IMR-90 (cell line): ENCODE results near the gene SLC8A3. TPM values are rescaled to one million over a fixed set of nuclear protein-coding genes. Genes with fewer than 3 reads are reported as not detected.

Experiments
- ATAC-seq: fragments of 200-7000 bp; cut with Tn5 transposase; 2 replicates; pipeline ENCODE4 v1.9.1; 2020; ENCODE audit warnings: low read depth, mild to moderate bottlenecking, moderate library complexity
- BruUV-seq: library from RNA; stranded (reverse); fragments of 400-500 nt; replicated peaks from 2 replicates; lab custom pipeline; 2021; lab: Mats Ljungman, UMichigan
- CTCF ChIA-PET: fragments of 300-600 bp; formaldehyde crosslinking; extraction: SDS; loops from one replicate; lab custom pipeline; 2021; ENCODE audit warnings: antibody characterized with exemption; lab: Yijun Ruan, JAX
- POLR2A ChIA-PET: fragments of 300-600 bp; sonication (Branson Sonifier 250); formaldehyde crosslinking; loops from one replicate; lab custom pipeline; 2022; ENCODE audit warnings: antibody characterized with exemption; ENCODE audit not compliant: unreplicated experiment; lab: Charles Lee
- DNase-seq: peaks from one replicate; pipeline ENCODE4 v3.0.0; 2013
- H2AFZ ChIP-seq: replicated peaks from 2 replicates; pipeline ENCODE3; 2013; ENCODE audit warnings: low read length, mild to moderate bottlenecking; ENCODE audit not compliant: poor library complexity
- H2AK5ac ChIP-seq: 2 replicates; pipeline ENCODE4 v1.6.1; 2013; ENCODE audit warnings: low read depth, low read length, inconsistent platforms
- H2AK9ac ChIP-seq: replicated peaks from 2 replicates; pipeline ENCODE3; 2013; ENCODE audit warnings: mild to moderate bottlenecking, low read depth, low read length, moderate library complexity; ENCODE audit not compliant: poor library complexity
- H2BK120ac ChIP-seq: 2 replicates; pipeline ENCODE4 v1.6.1; 2013; ENCODE audit warnings: low read depth, low read length, inconsistent platforms
- H2BK15ac ChIP-seq: 3 replicates; pipeline ENCODE4 v1.6.1; 2013; ENCODE audit warnings: low read depth, low read length, inconsistent platforms
- H2BK20ac ChIP-seq: 2 replicates; pipeline ENCODE4 v1.6.1; 2013; ENCODE audit warnings: low read depth, mild to moderate bottlenecking, inconsistent platforms, low read length, moderate library complexity
- H2BK5ac ChIP-seq: 2 replicates; pipeline ENCODE4 v1.6.1; 2013; ENCODE audit warnings: mild to moderate bottlenecking, low read depth, low read length, inconsistent platforms; ENCODE audit not compliant: poor library complexity, severe bottlenecking
- H3K14ac ChIP-seq: replicated peaks from 2 replicates; pipeline ENCODE4 v1.6.1; 2013; ENCODE audit warnings: low read depth, low read length, inconsistent platforms
- H3K18ac ChIP-seq: 2 replicates; pipeline ENCODE4 v1.6.1; 2013; ENCODE audit warnings: low read depth, low read length, control low read depth
- H3K23ac ChIP-seq: 2 replicates; pipeline ENCODE4 v1.6.1; 2013; ENCODE audit warnings: low read depth, low read length, inconsistent platforms
- H3K27ac ChIP-seq: 2 replicates; pipeline ENCODE4 v1.5.1; 2013; ENCODE audit warnings: mild to moderate bottlenecking, control low read depth, low read length; ENCODE audit not compliant: insufficient read depth
- H3K27me3 ChIP-seq: 2 replicates; pipeline ENCODE4 v1.6.1; 2013; ENCODE audit warnings: low read length; ENCODE audit not compliant: control insufficient read depth, insufficient read depth
- H3K36me3 ChIP-seq: 2 replicates; pipeline ENCODE4 v1.6.1; 2013; ENCODE audit warnings: low read length, mixed read lengths; ENCODE audit not compliant: control insufficient read depth, insufficient read depth
- H3K4ac ChIP-seq: 2 replicates; pipeline ENCODE4 v1.6.1; 2013; ENCODE audit warnings: low read depth, low read length, inconsistent platforms
- H3K4me1 ChIP-seq: 2 replicates; pipeline ENCODE4 v1.6.1; 2013; ENCODE audit warnings: low read length, mixed read lengths; ENCODE audit not compliant: control insufficient read depth, insufficient read depth
- H3K4me2 ChIP-seq: 2 replicates; pipeline ENCODE4 v1.6.1; 2013; ENCODE audit warnings: low read depth, mild to moderate bottlenecking, control low read depth, low read length, moderate library complexity
- H3K4me3 ChIP-seq: 2 replicates; pipeline ENCODE4 v1.5.1; 2013; ENCODE audit warnings: low read depth, mild to moderate bottlenecking, control low read depth, low read length, moderate library complexity; ENCODE audit not compliant: insufficient read depth
- H3K56ac ChIP-seq: 2 replicates; pipeline ENCODE4 v1.6.1; 2013; ENCODE audit warnings: low read length, inconsistent platforms; ENCODE audit not compliant: insufficient read depth; ENCODE audit errors: extremely low read depth
- H3K79me1 ChIP-seq, 2 experiments: 2 replicates each; pipeline ENCODE4 v1.6.1; 2013; ENCODE audit warnings: low read length in 2 of 2, inconsistent platforms in 1 of 2, low read depth in 1 of 2
- H3K9ac ChIP-seq: 2 replicates; pipeline ENCODE4 v1.6.1; 2013; ENCODE audit warnings: low read depth, low read length, control low read depth
- H3K9me1 ChIP-seq: 2 replicates; pipeline ENCODE4 v1.6.1; 2013; ENCODE audit warnings: low read length, inconsistent platforms; ENCODE audit not compliant: insufficient read depth
- H3K9me3 ChIP-seq: 2 replicates; pipeline ENCODE4 v1.6.1; 2013; ENCODE audit warnings: low read length; ENCODE audit not compliant: control insufficient read depth, insufficient read depth
- H4K20me1 ChIP-seq: 2 replicates; pipeline ENCODE4 v1.6.1; 2013; ENCODE audit warnings: low read length, inconsistent platforms; ENCODE audit not compliant: insufficient read depth
- H4K5ac ChIP-seq: 2 replicates; pipeline ENCODE4 v1.6.1; 2013; ENCODE audit warnings: mild to moderate bottlenecking, low read depth, low read length, control low read depth
- H4K8ac ChIP-seq, 2 experiments: 2 replicates each; pipeline ENCODE4 v1.6.1; 2013; ENCODE audit warnings: low read depth in 2 of 2, low read length in 2 of 2, control low read depth in 1 of 2, inconsistent platforms in 1 of 2
- H4K91ac ChIP-seq: 2 replicates; pipeline ENCODE4 v1.6.1; 2013; ENCODE audit warnings: low read depth, low read length, inconsistent platforms; ENCODE audit not compliant: insufficient read depth
- CEBPB ChIP-seq: IDR thresholded peaks from 2 replicates; pipeline ENCODE4 v1.6.1; 2012; ENCODE audit warnings: low read depth, low read length, improper control_type of control experiment
- MAZ ChIP-seq: IDR thresholded peaks from 2 replicates; pipeline ENCODE4 v1.6.1; 2012; ENCODE audit warnings: low read depth, mild to moderate bottlenecking, low read length, improper control_type of control experiment, moderate library complexity, borderline replicate concordance
- WGBS, 2 experiments: methylation state at CpG; one replicate each; pipeline versions ENCODE4 v1.1.5 to v1.1.7; 2013; ENCODE audit warnings: missing lambda C conversion rate in 2 of 2; ENCODE audit not compliant: insufficient read length in 1 of 2; ENCODE audit errors: extremely low coverage in 2 of 2; 5-methylcytosine and 5-hydroxymethylcytosine counted together
- dilution Hi-C: fragments of 300-500 bp; cut with HindIII; formaldehyde crosslinking; loops from one replicate; pipeline ENCODE4 v1.14.3; 2018; ENCODE audit warnings: low sequenced_read_pairs; ENCODE audit not compliant: unreplicated experiment
- in situ Hi-C: fragments of 300-500 bp; cut with MboI; formaldehyde crosslinking; loops from 3 replicates; pipeline ENCODE4 v1.14.3; 2019; ENCODE audit warnings: low sequenced_read_pairs, inconsistent platforms, mixed read lengths
- intact Hi-C: fragments of 100-400 bp; cut with micrococcal nuclease; formaldehyde crosslinking; loops from 2 replicates; pipeline ENCODE4 v1.10.0; 2022
- polyA plus RNA-seq, 3 experiments: library from polyadenylated mRNA; depleted of rRNA; stranded (reverse); fragments of >200 nt; gene quantifications; 2 replicates each; pipeline ENCODE4 v1.2.3, GENCODE V29; 2012; ENCODE audit warnings: low replicate concordance in 1 of 3
- total RNA-seq: library from RNA; depleted of rRNA; stranded (reverse); fragments of >200 nt; gene quantifications from 2 replicates; pipeline ENCODE4 v1.2.3, GENCODE V29; 2012

SLC8A3 gene
- total and polyA plus RNA-seq, 2 of the 4 experiments (the other 2 are of a cell fraction), result under 0.01 TPM; not detected in 1

DNA sequence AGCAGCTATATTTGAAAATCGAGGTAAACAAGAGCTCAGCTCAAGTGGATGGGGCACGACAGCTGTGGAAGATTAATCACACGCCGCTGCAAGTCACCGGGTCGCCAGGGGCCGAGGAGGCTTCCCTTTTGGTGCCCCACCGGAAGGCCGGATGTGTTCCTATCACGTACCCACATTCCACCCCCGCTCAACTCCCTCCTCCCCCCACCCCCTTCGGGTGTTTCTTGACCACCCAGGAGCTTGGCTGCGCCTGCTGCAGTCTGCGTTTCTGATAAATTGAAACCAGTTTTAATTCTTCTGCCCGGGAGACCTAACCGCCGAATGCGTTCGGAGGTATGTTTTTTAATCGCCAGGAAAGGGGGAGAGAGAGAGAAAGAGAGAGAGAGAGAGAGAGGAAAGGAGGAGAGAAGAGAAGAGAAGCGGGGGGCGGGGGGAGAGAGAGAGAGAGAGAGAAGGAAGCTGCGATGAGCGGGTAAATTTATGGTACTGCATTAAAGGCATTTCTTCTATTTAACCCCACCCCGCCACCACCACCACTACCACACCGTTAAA lies 1.8 kb downstream of the SLC8A3 start:
- no peak overlapping the region for H3K14ac ChIP-seq
- no peak overlapping the region for H3K23ac ChIP-seq
- peak overlapping the region; percentile 89 for H2AFZ ChIP-seq
- H2BK120ac ChIP-seq, result no peak overlapping the region
- no peaks in the 10 kb centered on the region for H4K20me1 ChIP-seq
- no peak overlapping the region for H2BK5ac ChIP-seq
- dilution Hi-C loops, result no loop called here
- H3K9me3 ChIP-seq, result no peaks in the 10 kb centered on the region
- no peak overlapping the region for H4K8ac ChIP-seq
- H3K56ac ChIP-seq, result no peak overlapping the region
- no peak overlapping the region for H3K27ac ChIP-seq
- in situ Hi-C loops, result no loop called here
- no peak overlapping the region for H2AK9ac ChIP-seq
- BruUV-seq, result no TSS peak
- ATAC-seq, result no peak
- H3K4ac ChIP-seq, result no peak overlapping the region
- peak overlapping the region; percentile 38 for H3K4me3 ChIP-seq
- H3K4me1 ChIP-seq, result no peaks in the 10 kb centered on the region; the same call in 1 of the 2 replicates
- ChIA-PET POLR2A (interaction anchor here (0.6 kb wide), 1 partner anchor 11 kb away, joined by 10 read pairs; no protein-coding TSS in a partner anchor), CTCF (interaction anchor here (0.6 kb wide), 1 partner anchor 81 kb away, joined by 3 read pairs; no protein-coding TSS in a partner anchor)
- no peak overlapping the region for H4K91ac ChIP-seq
- no CpG with 5 or more reads among the region's 26 CpGs for WGBS, 2 experiments
- intact Hi-C loops, result no loop called here
- no peak overlapping the region for H4K5ac ChIP-seq
- no peak overlapping the region for H2AK5ac ChIP-seq
- H3K79me1 ChIP-seq, result no peaks in the 10 kb centered on the region
- no peak overlapping the region for H2BK20ac ChIP-seq
- no peaks in the 10 kb centered on the region for H3K36me3 ChIP-seq
- no peaks in the 10 kb centered on the region for H3K9me1 ChIP-seq
- H3K9ac ChIP-seq, result peak overlapping the region; percentile 29; the same call in 1 of the 2 replicates
- no peak overlapping the region for H3K18ac ChIP-seq
- TF ChIP-seq MAZ (peak; percentile 33; the same call in 1 of the 2 replicates), CEBPB (no peak)
- no peak for DNase-seq
- peak overlapping the region; percentile 90 for H3K4me2 ChIP-seq
- no peak overlapping the region for H2BK15ac ChIP-seq
- peaks cover 22% of the 10 kb centered on the region for H3K27me3 ChIP-seq
